Kidney epithelial cell (primary cell): ENCODE data around the gene LZTR1. TPM values are rescaled to one million over a fixed set of nuclear protein-coding genes. Genes with fewer than 3 reads are reported as not detected.
"Not testable (repeated sequence)": the region's sequence is repeated elsewhere in the genome, so short reads cannot be mapped to it uniquely, and the experiment has no call there.

Experiments used
- DNase-seq: peaks from one replicate; pipeline ENCODE4 v3.0.0-alpha.2; 2010; ENCODE audit warnings: low read depth
- H3K27me3 ChIP-seq: 2 replicates; pipeline ENCODE4 v1.6.0; 2011; ENCODE audit warnings: low read length; ENCODE audit not compliant: control insufficient read depth, insufficient read depth
- H3K36me3 ChIP-seq: 2 replicates; pipeline ENCODE4 v1.5.1; 2011; ENCODE audit warnings: low read length; ENCODE audit not compliant: control insufficient read depth, insufficient read depth
- H3K4me3 ChIP-seq: 2 replicates; pipeline ENCODE4 v1.5.1; 2011; ENCODE audit warnings: low read depth, mild to moderate bottlenecking, control low read depth, low read length
- total RNA-seq: library from RNA; depleted of rRNA; stranded (reverse); fragments of >200 nt; gene quantifications from 2 replicates; pipeline ENCODE4 v1.2.3, GENCODE V29; 2015
- TF ChIP-seq, protein P1 (sequence below): IDR thresholded peaks from 2 replicates; pipeline ENCODE4 v1.5.1; 2011; ENCODE audit warnings: mild to moderate bottlenecking, moderate library complexity, low read length, control low read depth, inconsistent platforms; ENCODE audit not compliant: insufficient read depth, poor library complexity, severe bottlenecking

LZTR1 gene
- total RNA-seq = 39.3 and 45.2 TPM in 2 replicates

DNA sequence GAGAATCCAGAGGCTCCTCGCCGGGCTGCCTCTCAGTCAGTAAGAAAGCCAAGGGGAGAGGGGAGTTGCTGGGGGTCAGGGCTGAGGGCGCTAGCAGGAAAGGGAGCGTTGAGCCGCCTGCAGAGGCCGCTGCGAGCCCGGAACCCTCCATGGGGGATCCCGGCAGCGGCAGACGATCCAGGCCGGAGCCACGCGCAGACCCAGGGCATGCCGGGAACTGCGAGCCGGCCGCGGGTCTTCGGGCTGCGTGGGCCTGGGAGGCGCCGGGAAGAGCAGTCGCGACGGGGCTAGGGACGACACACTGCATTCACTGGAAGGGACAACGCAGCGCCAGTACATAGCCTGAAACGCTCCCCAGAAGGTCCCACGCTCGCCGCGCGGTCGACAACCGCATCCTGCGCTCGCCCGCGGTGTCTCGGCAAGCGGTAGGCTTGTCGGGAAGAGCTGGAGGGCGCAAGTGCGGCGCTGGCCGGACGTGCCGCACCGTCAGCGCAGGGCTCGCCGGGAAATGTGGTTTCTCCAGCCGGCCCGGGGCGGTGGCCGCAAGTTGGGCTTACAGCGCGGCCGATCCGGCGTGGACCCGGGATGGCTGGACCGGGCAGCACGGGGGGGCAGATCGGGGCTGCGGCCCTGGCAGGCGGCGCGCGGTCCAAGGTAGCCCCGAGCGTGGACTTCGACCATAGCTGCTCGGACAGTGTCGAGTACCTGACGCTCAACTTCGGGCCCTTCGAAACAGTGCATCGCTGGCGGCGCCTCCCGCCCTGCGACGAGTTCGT, at the start of gene LZTR1:
Gene LZTR1 (plus strand): TSS at position 511 of the 776 bp plus-strand sequence. CDS start 75 bp downstream, at position 586.
- Histone ChIP-seq H3K27me3 (no peaks in the 10 kb centered on the region), H3K4me3 (peak within 1 kb of the TSS; percentile 80), H3K36me3 (peaks cover 1% of the 10 kb centered on the region)
- TF ChIP-seq, protein P1, sequence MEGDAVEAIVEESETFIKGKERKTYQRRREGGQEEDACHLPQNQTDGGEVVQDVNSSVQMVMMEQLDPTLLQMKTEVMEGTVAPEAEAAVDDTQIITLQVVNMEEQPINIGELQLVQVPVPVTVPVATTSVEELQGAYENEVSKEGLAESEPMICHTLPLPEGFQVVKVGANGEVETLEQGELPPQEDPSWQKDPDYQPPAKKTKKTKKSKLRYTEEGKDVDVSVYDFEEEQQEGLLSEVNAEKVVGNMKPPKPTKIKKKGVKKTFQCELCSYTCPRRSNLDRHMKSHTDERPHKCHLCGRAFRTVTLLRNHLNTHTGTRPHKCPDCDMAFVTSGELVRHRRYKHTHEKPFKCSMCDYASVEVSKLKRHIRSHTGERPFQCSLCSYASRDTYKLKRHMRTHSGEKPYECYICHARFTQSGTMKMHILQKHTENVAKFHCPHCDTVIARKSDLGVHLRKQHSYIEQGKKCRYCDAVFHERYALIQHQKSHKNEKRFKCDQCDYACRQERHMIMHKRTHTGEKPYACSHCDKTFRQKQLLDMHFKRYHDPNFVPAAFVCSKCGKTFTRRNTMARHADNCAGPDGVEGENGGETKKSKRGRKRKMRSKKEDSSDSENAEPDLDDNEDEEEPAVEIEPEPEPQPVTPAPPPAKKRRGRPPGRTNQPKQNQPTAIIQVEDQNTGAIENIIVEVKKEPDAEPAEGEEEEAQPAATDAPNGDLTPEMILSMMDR = peak; percentile 71
- DNase-seq = peak; percentile 31

DNA sequence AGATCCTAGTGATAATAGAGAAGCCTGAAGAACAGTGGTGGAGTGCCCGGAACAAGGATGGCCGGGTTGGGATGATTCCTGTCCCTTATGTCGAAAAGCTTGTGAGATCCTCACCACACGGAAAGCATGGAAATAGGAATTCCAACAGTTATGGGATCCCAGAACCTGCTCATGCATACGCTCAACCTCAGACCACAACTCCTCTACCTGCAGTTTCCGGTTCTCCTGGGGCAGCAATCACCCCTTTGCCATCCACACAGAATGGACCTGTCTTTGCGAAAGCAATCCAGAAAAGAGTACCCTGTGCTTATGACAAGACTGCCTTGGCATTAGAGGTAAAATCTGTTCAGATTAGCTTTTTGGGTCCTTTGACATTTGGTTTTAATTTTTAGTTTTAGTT, 48.2 kb upstream of the LZTR1 start:
- Histone ChIP-seq H3K36me3 (peaks cover 1% of the 10 kb centered on the region), H3K27me3 (no peaks in the 10 kb centered on the region), H3K4me3 (no peak overlapping the region)
- TF ChIP-seq, protein P1 = no peak
- no peak for DNase-seq

DNA sequence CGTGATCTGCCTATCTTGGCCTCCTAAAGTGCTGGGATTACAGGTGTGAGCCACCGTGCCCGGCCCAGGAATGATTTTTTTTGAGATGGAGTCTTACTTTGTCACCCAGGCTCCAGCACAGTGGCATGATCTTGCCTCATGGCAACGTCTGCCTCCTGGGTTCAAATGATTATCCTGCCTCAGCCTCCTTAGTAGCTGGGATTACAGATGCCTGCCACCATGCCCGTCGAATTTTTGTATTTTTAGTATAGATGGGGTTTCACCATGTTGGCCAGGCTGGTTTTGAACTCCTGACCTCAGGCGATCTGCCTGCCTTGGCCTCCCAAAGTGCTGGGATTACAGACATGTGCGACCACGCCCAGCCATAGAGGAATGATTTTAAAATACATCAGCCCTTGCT, 47.0 kb upstream of the LZTR1 start:
- DNase-seq, H3K27me3 ChIP-seq, H3K4me3 ChIP-seq, H3K36me3 ChIP-seq: not testable (repeated sequence)

DNA sequence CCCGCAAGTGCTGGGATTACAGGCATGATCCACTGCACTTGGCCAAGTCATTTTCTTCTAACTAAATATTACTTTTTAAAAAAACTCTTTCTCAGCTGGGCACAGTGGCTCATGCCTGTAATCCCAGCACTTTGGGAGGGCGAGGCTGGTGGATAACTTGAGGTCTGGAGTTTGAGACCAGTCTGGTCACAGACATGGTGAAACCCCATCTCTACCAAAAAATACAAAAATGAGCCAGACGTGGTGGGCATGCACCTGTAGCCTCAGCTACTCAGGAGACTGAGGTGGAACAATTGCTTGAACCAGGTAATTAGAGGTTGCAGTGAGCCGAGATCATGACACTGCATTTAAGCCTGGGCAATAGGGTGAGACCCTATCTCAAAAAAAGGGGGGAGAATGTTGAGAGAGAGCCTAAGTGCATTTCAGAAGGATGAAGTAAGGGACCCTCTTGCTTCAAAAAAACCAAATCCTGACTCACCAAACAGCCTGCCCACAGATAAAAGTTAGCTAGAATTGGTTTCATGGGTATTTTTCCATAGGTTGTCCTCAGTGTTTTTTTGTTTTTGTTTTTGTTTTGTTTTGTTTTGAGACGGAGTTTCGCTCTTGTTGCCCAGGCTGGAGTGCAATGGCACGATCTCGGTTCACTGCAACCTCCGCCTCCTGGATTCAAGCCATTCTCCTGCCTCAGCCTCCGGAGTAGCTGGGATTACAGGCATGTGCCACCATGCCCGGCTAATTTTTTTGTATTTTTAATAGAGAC, 46.1 kb upstream of the LZTR1 start:
- DNase-seq, H3K36me3 ChIP-seq, H3K4me3 ChIP-seq, H3K27me3 ChIP-seq: not testable (repeated sequence)

DNA sequence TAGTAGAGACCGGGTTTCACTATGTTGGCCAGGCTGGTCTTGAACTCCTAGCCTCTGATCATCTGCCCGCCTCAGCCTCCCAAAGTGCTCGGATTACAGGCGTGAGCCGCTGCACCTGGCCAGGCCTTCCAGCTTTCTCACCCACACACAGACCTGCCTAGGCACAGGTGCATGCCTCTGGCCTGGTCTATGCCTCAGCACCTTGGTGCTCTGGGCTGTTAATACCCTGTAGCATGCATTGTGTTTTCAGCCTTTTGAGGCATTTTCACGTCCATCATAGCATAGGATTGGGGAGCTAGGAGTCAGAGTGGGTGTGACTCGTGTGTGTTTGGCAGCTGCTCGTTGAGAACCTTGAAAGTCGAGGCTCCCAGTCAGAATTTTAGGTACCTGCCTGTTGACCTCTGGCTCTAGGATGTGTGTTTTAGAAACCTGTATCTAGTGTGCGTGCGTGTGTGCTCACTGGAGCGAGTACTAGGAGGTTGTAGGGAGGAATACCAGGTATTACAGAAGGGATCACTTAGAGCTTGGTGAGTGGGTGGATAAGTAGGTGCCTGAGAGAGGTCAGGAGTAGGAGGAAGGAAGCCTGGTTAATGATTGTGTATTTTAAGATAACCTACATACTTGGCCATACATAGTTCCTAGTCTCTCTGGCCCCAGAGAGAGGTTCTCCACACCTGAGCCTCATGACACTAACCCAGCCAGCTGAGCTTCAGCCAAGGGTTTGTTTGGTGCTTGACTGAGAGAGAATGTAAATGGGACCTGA, 44.9 kb upstream of the LZTR1 start:
- TF ChIP-seq, protein P1 = no peak
- Histone ChIP-seq H3K27me3 (no peaks in the 10 kb centered on the region), H3K36me3 (peaks cover 1% of the 10 kb centered on the region), H3K4me3 (no peak overlapping the region)
- DNase-seq = no peak

DNA sequence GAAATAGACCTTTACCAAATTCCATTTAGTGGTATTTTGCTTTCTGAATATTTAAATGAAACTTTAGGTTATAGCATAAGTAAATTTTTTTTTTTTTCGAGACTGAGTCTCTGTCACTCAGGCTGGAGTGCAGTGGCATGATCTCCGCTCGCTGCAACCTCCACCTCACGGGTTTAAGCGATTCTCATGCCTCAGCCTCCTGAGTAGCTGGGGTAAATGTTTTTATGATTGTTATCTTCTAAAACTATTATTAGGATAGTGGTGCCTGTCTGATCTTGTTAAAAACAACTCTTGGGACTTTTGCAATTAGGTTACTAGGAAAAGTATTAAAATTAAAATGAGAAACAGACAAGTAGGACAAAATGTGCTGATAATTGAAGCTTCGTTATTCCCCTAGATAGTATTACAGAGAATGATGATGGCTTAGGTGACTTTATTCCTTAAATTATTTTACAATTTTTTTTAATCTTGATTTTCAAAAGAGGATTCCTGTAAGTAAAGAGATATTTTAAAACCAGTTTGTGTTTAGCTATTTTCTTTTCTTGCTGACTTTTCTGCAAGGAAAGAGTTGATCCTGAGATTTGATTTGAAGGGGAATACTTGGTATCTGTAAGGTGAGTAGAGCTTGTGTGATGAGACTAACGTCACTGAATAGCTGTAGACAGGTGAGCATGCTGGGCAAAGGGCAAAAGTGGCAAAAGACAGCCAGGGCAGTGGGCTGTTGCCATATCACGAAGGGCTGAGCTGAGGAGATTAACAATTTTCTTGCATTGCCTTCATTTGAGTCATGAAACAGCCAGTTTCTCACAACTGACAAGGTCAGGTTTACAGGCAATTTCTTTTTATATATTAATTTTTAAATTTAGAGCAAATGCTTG, 44.1 kb upstream of the LZTR1 start:
- no peaks in the 10 kb centered on the region for H3K27me3 ChIP-seq
- no peak for DNase-seq
- no peak overlapping the region for H3K4me3 ChIP-seq
- peaks cover 1% of the 10 kb centered on the region for H3K36me3 ChIP-seq
- TF ChIP-seq, protein P1 = no peak

DNA sequence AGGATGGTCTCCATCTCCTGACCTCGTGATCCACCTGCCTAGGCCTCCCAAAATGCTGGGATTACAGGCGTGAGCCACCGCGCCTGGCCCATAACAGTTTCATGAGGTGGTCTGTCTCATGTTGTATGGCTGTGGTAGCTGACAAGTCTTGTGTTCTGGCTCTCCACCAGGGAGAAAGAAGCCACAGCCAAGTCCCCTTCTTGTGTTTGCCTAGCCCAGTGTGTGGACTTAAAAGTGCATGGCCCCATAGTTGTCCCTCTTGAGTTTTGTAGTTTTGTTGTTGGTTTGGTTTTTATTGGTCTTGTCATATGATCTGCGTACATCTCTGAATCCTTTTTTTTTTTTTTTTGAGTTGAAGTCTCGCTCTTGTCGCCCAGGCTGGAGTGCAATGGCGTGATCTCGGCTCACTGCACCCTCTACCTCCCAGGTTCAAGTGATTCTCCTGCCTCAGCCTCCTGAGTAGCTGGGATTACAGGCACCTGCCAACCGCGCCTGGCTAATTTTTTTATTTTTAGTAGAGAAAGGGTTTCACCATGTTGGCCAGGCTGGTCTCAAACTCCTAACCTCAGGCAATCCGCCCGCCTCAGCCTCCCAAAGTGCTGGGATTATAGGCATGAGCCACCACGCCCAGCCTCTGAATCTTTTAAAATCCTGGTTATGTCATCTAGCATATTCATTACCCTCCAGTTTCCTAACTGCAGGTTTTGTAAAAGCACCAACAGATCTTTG, 42.5 kb upstream of the LZTR1 start:
- H3K36me3 ChIP-seq, H3K4me3 ChIP-seq, DNase-seq, H3K27me3 ChIP-seq: not testable (repeated sequence)
